Mononuclear cell (primary cell): ENCODE results near the gene SLK. TPM values are rescaled to one million over a fixed set of nuclear protein-coding genes. Genes with fewer than 3 reads are reported as not detected.

Source experiments
- H3K27me3 ChIP-seq: 2 replicates; pipeline ENCODE4 v1.6.0; 2011; ENCODE audit warnings: low read length, control low read depth; ENCODE audit not compliant: insufficient read depth
- H3K4me1 ChIP-seq: 2 replicates; pipeline ENCODE4 v1.5.1; 2011; ENCODE audit warnings: mild to moderate bottlenecking, low read length, control low read depth; ENCODE audit not compliant: insufficient read depth
- H3K4me3 ChIP-seq: 2 replicates; pipeline ENCODE4 v1.5.1; 2011; ENCODE audit warnings: mild to moderate bottlenecking, low read length, moderate library complexity
- H3K9me3 ChIP-seq: 2 replicates; pipeline ENCODE4 v1.5.1; 2011; ENCODE audit warnings: low read depth, mild to moderate bottlenecking, control low read depth, low read length
- total RNA-seq: library from RNA; depleted of rRNA; stranded (reverse); fragments of >200 nt; gene quantifications from one replicate; pipeline ENCODE4 v1.2.3, GENCODE V29; 2012

The SLK gene
- total RNA-seq, 1 donor, result 75.2 TPM

GRCh38 chr10:103991393-103992128 is 24.6 kb downstream of the SLK start:
- H3K27me3 ChIP-seq, result no peaks in the 10 kb centered on the region
- no peaks in the 10 kb centered on the region for H3K9me3 ChIP-seq
- H3K4me3 ChIP-seq, result no peak overlapping the region
- no peaks in the 10 kb centered on the region for H3K4me1 ChIP-seq

- H3K27me3 ChIP-seq, result no peaks in the 10 kb centered on the region
- H3K4me3 ChIP-seq, result no peak overlapping the region
- H3K4me1 ChIP-seq, result no peaks in the 10 kb centered on the region
- no peaks in the 10 kb centered on the region for H3K9me3 ChIP-seq
These were observed 28.2 kb downstream of the SLK start for GRCh38 chr10:103995134-103995533.

- Histone ChIP-seq H3K27me3 (no peaks in the 10 kb centered on the region), H3K4me1 (no peaks in the 10 kb centered on the region), H3K4me3 (no peak overlapping the region), H3K9me3 (no peaks in the 10 kb centered on the region)
These were observed 31.9 kb downstream of the SLK start for GRCh38 chr10:103998805-103999204.

GRCh38 chr10:104002911-104003310 is 36.0 kb downstream of the SLK start:
- no peaks in the 10 kb centered on the region for H3K9me3 ChIP-seq
- no peaks in the 10 kb centered on the region for H3K4me1 ChIP-seq
- H3K27me3 ChIP-seq, result no peaks in the 10 kb centered on the region
- no peak overlapping the region for H3K4me3 ChIP-seq

GRCh38 chr10:104005172-104005863 is 38.4 kb downstream of the SLK start:
- H3K4me3 ChIP-seq, result no peak overlapping the region

GRCh38 chr10:104011904-104012303 is 45.0 kb downstream of the SLK start:
- no peak overlapping the region for H3K4me3 ChIP-seq
- H3K27me3 ChIP-seq, result no peaks in the 10 kb centered on the region
- no peaks in the 10 kb centered on the region for H3K4me1 ChIP-seq

More at GRCh38 chr10:104005172-104005863, 38.4 kb downstream of the SLK start:
- Histone ChIP-seq H3K4me1 (no peaks in the 10 kb centered on the region), H3K27me3 (no peaks in the 10 kb centered on the region), H3K9me3 (no peaks in the 10 kb centered on the region)

GRCh38 chr10:104013489-104013888 is 46.5 kb downstream of the SLK start:
- Histone ChIP-seq H3K27me3 (no peaks in the 10 kb centered on the region), H3K4me3 (no peak overlapping the region), H3K4me1 (no peaks in the 10 kb centered on the region), H3K9me3 (no peaks in the 10 kb centered on the region)

More at GRCh38 chr10:104011904-104012303, 45.0 kb downstream of the SLK start:
- H3K9me3 ChIP-seq, result no peaks in the 10 kb centered on the region

- Histone ChIP-seq H3K9me3 (no peaks in the 10 kb centered on the region), H3K27me3 (no peaks in the 10 kb centered on the region), H3K4me3 (no peak overlapping the region), H3K4me1 (no peaks in the 10 kb centered on the region)
These were observed 47.2 kb downstream of the SLK start for GRCh38 chr10:104014176-104014575.

- Histone ChIP-seq H3K27me3 (no peaks in the 10 kb centered on the region), H3K9me3 (no peaks in the 10 kb centered on the region), H3K4me3 (no peak overlapping the region), H3K4me1 (no peaks in the 10 kb centered on the region)
These were observed 49.7 kb downstream of the SLK start for GRCh38 chr10:104016661-104017060.

- H3K9me3 ChIP-seq, result no peaks in the 10 kb centered on the region
- no peak overlapping the region for H3K4me3 ChIP-seq
- no peaks in the 10 kb centered on the region for H3K4me1 ChIP-seq
- no peaks in the 10 kb centered on the region for H3K27me3 ChIP-seq
These were observed 51.5 kb downstream of the SLK start for GRCh38 chr10:104018471-104018870.

GRCh38 chr10:104020020-104020419 is 53.1 kb downstream of the SLK start:
- no peaks in the 10 kb centered on the region for H3K9me3 ChIP-seq
- H3K4me1 ChIP-seq, result no peaks in the 10 kb centered on the region
- no peak overlapping the region for H3K4me3 ChIP-seq
- no peaks in the 10 kb centered on the region for H3K27me3 ChIP-seq

- Histone ChIP-seq H3K4me1 (no peaks in the 10 kb centered on the region), H3K9me3 (no peaks in the 10 kb centered on the region)
These were observed 54.3 kb downstream of the SLK start for GRCh38 chr10:104021246-104021645.

GRCh38 chr10:104022026-104022425 is 55.1 kb downstream of the SLK start:
- no peak overlapping the region for H3K4me3 ChIP-seq
- no peaks in the 10 kb centered on the region for H3K27me3 ChIP-seq
- no peaks in the 10 kb centered on the region for H3K9me3 ChIP-seq
- H3K4me1 ChIP-seq, result no peaks in the 10 kb centered on the region

More at GRCh38 chr10:104021246-104021645, 54.3 kb downstream of the SLK start:
- Histone ChIP-seq H3K4me3 (no peak overlapping the region), H3K27me3 (no peaks in the 10 kb centered on the region)

- H3K4me1 ChIP-seq, result no peaks in the 10 kb centered on the region
- no peak overlapping the region for H3K4me3 ChIP-seq
- no peaks in the 10 kb centered on the region for H3K9me3 ChIP-seq
- H3K27me3 ChIP-seq, result no peaks in the 10 kb centered on the region
These were observed 58.6 kb downstream of the SLK start for GRCh38 chr10:104025524-104025923.

- H3K27me3 ChIP-seq, result no peaks in the 10 kb centered on the region
- H3K4me3 ChIP-seq, result no peak overlapping the region
- no peaks in the 10 kb centered on the region for H3K9me3 ChIP-seq
- H3K4me1 ChIP-seq, result no peaks in the 10 kb centered on the region
These were observed 59.8 kb downstream of the SLK start for GRCh38 chr10:104026762-104027161.

GRCh38 chr10:104028146-104028545 is 61.2 kb downstream of the SLK start:
- Histone ChIP-seq H3K27me3 (no peaks in the 10 kb centered on the region), H3K4me1 (no peaks in the 10 kb centered on the region), H3K9me3 (no peaks in the 10 kb centered on the region), H3K4me3 (no peak overlapping the region)
